ENCODE measurements around the gene NACA.

Gene NACA

GRCh38 chr12:56687223-56688128, 37.6 kb downstream of the NACA start:
- DNase-seq (ENCODE audit: low read depth): no peak

DNA sequence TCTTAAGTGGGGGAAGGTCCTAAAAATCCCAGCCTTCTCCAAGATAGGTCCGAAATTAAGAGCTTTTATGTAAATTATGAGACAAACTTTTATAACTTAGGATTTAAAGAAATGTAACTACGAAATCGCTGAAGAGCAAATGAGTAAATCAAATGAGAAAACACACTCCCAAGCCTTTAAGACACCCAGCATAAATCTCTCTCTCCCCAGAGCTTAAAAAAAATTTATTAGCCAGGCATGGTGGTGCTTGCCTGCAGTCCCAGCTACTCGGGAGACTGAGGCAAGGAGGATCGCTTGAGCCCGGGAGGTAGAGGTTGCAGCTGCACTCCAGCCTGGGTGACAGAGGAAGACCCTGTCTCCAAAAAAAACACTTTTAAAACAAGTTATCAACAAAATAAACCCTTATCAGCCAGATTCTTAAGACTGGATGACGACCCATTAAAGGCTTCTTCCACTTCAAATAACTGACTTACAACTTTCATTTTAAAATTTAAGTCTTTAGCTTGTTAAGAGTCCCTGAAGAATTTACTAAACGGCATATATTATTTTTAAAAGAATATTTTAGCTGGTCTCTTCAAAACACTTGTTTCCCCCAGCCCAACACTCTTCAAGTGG, 40.2 kb downstream of the NACA start:
- no peak for DNase-seq (ENCODE audit: low read depth)

DNA sequence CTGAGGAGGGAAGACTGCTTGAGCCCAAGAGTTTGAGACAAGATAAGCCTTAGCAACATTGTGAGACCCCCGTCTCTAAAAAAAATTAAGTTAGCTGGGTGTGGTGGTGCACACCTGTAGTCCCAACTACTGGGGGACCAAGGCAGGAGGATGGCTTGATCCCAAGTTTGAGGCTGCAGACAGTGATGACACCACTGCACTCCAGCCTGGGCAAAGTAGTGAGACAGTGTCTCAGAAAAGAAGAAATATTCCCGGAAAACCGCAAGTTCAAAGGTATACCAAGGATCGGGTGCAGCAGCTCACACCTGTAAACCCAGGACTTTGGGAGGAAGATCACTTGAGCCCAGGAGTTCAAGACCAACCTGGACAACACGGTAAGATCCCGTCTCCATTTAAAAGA, 42.8 kb downstream of the NACA start:
- DNase-seq (ENCODE audit: low read depth): no peak

- DNase-seq (ENCODE audit: low read depth): no peak
Measured at GRCh38 chr12:56679883-56680575, 45.1 kb downstream of the NACA start.

DNA sequence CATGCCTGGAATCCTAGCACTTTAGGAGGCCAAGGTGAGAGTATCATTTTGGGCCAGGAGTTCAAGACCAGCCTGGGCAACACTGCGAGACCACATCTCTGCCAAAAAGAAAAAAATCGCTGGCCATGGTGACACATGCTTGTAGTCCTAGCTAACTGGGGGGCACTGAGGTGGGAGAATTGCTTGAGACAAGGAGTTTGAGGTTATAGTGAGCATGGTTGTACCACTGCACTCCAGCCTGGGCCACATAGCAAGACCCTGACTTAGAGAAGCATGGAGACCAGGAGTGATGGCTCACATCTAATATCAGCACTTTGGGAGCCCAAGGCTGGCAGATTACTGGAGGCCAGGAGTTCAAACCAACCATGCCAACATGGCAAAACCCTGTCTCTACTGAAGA, 46.2 kb downstream of the NACA start:
- DNase-seq (ENCODE audit: low read depth): no peak

DNA sequence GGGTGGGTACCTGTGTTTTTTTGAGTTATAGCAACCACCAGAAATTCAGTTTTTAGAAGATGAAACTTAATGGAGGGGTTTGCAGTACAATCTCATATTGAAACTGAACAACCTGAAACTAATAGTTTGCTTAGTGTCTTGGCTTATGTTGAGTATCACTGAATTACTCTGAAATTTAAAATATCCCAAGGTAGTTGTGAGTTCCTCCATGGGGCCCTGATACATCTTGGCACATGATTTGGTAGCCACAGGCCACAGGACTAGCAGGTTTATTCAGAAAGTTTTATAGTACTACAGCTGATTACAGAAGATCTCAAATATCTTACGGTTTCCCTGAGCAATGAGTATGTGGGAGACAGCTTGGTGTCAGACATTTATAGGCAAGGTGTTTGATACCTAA, 47.4 kb downstream of the NACA start:
- DNase-seq (ENCODE audit: low read depth): no peak

GRCh38 chr12:56676851-56677580, 48.1 kb downstream of the NACA start:
- no peak for DNase-seq (ENCODE audit: low read depth)

DNA sequence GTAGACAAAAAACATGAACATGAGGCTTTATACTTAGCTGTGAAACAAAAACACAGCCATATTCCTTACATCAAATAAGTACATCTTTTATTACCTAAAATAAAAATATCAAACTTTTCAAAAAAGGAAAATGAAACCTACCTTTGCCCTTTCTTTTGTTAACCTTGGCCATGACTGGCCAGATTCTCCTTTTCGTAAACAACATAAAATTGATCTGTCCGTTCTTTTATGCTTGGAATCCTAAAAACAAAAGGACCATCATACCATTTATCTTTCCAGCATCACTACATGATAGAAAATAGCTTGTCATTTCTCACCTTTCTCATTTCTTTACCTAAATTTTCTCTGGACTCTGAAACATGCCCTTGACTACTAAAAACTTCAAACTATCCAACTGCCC, 53.5 kb downstream of the NACA start:
- DNase-seq (ENCODE audit: low read depth): no peak

DNA sequence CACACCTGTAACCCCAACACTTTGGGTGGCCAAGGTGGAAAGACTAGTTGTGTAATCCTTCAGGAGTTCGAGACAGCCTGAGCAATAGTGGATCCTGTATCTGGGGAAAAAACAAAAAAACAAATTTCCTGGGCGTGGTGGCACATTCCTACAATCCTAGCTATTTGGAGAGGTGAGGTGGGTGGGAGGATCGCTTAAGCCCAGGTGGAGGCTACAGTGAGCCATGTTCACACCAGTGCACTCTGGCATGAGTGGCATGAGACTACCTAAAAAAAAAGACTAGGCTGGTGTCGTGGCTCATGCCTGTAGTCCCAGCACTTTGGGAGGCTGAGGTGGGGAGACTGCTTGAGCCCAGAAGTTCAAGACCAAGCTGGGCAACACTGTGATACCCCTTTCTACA, 54.3 kb downstream of the NACA start:
- no peak for DNase-seq (ENCODE audit: low read depth)

DNA sequence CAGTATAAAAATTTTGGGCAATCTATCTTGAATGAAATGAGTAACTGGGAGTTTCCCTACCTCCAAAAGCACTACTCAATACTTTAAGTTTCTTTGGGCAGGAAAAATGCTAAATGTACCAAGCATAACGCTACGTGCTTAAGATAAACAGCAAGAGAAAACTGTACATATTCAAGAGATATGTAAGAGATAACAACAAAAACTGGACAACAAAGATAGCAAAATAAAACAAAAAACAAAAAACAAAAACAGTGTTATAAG, 57.0 kb downstream of the NACA start:
- DNase-seq (ENCODE audit: low read depth): no peak

Data from fibroblast of the conjunctiva (primary cell).